Neural cell (in vitro differentiated cells): ENCODE data around the gene IGF2R. TPM values are rescaled to one million over a fixed set of nuclear protein-coding genes. Genes with fewer than 3 reads are reported as not detected.

ENCODE experiments used
- H2AFZ ChIP-seq: fragments of 200-600, 300-800 bp; sonication (generic), shearing (Covaris generic); 2 replicates; pipeline ENCODE4 v1.6.0; 2014; ENCODE audit warnings: low read depth, mild to moderate bottlenecking, antibody characterized with exemption, low read length, moderate library complexity
- H3F3A ChIP-seq: fragments of 200-600 bp; shearing (Covaris generic); 2 replicates; pipeline ENCODE4 v1.6.1; 2016; ENCODE audit warnings: mild to moderate bottlenecking, moderate library complexity, mixed read lengths, antibody characterized with exemption, low read length; ENCODE audit not compliant: insufficient read depth, poor library complexity, severe bottlenecking
- H3K27ac ChIP-seq: fragments of 200-600, 300-800 bp; sonication (generic), shearing (Covaris generic); 2 replicates; pipeline ENCODE4 v1.5.1; 2014; ENCODE audit warnings: mild to moderate bottlenecking, low read length, moderate library complexity
- H3K27me3 ChIP-seq: fragments of 300-800, 200-600 bp; sonication (generic), shearing (Covaris generic); 2 replicates; pipeline ENCODE4 v1.6.0; 2014; ENCODE audit warnings: mild to moderate bottlenecking, low read depth, low read length, moderate library complexity; ENCODE audit not compliant: insufficient read depth
- H3K36me3 ChIP-seq: fragments of 300-800, 200-600 bp; sonication (generic), shearing (Covaris generic); 2 replicates; pipeline ENCODE4 v1.5.1; 2014; ENCODE audit warnings: mild to moderate bottlenecking, antibody characterized with exemption, low read length, moderate library complexity; ENCODE audit not compliant: insufficient read depth
- H3K4me2 ChIP-seq: fragments of 300-800, 200-600 bp; sonication (generic), shearing (Covaris generic); 2 replicates; pipeline ENCODE4 v1.6.0; 2014; ENCODE audit warnings: mild to moderate bottlenecking, low read length
- H3K4me3 ChIP-seq: fragments of 300-800, 200-600 bp; sonication (generic), shearing (Covaris generic); 2 replicates; pipeline ENCODE4 v1.5.1; 2014; ENCODE audit warnings: mild to moderate bottlenecking, low read length, moderate library complexity
- H3K79me2 ChIP-seq: fragments of 200-600 bp; shearing (Covaris generic); replicated peaks from 2 replicates; pipeline ENCODE4 v1.6.0; 2014; ENCODE audit warnings: mild to moderate bottlenecking, low read length, moderate library complexity; ENCODE audit not compliant: insufficient read depth
- H3K9ac ChIP-seq: fragments of 300-800, 200-600 bp; sonication (generic), shearing (Covaris generic); 2 replicates; pipeline ENCODE4 v1.6.1; 2016; ENCODE audit warnings: mild to moderate bottlenecking, low read length, mixed read lengths
- H3K9me2 ChIP-seq: fragments of 200-600 bp; shearing (Covaris generic); 2 replicates; pipeline ENCODE4 v1.6.1; 2016; ENCODE audit warnings: mild to moderate bottlenecking, low read length, mixed read lengths; ENCODE audit not compliant: insufficient read depth
- H3K9me3 ChIP-seq: fragments of 200-600, 300-800 bp; sonication (generic), shearing (Covaris generic); 2 replicates; pipeline ENCODE4 v1.6.1; 2016; ENCODE audit warnings: mild to moderate bottlenecking, mixed run types, low read length, moderate library complexity, mixed read lengths
- H4K20me1 ChIP-seq: fragments of 200-600 bp; shearing (Covaris generic); 2 replicates; pipeline ENCODE4 v1.6.1; 2016; ENCODE audit warnings: mild to moderate bottlenecking, mixed run types; ENCODE audit not compliant: insufficient read depth
- CTCF ChIP-seq: fragments of 450-650 bp; IDR thresholded peaks from 2 replicates; pipeline ENCODE4 v1.5.1; 2014; ENCODE audit warnings: antibody characterized with exemption, mild to moderate bottlenecking, moderate library complexity; ENCODE audit not compliant: poor library complexity, severe bottlenecking
- EP300 ChIP-seq: fragments of 450-650 bp; conservative IDR thresholded peaks from 2 replicates; pipeline ENCODE4 v1.6.1; 2014; ENCODE audit warnings: antibody characterized with exemption, mild to moderate bottlenecking, moderate library complexity; ENCODE audit not compliant: poor library complexity, severe bottlenecking
- EZH2 ChIP-seq: fragments of 200-600, 300-800 bp; shearing (Covaris generic), sonication (generic); IDR thresholded peaks from 2 replicates; pipeline ENCODE4 v1.6.1; 2014; ENCODE audit warnings: antibody characterized with exemption, low read length, borderline replicate concordance, mild to moderate bottlenecking; ENCODE audit not compliant: insufficient read depth, poor library complexity, severe bottlenecking
- MXI1 ChIP-seq: fragments of 450-650 bp; conservative IDR thresholded peaks from 2 replicates; pipeline ENCODE4 v1.6.1; 2014; ENCODE audit warnings: antibody characterized with exemption, mild to moderate bottlenecking; ENCODE audit not compliant: poor library complexity, severe bottlenecking
- POLR2AphosphoS5 ChIP-seq: IDR thresholded peaks from 2 replicates; pipeline ENCODE4 v1.6.1; 2012
- RAD21 ChIP-seq: fragments of 450-650 bp; conservative IDR thresholded peaks from 2 replicates; pipeline ENCODE4 v1.6.1; 2014; ENCODE audit warnings: antibody characterized with exemption, mild to moderate bottlenecking, moderate library complexity
- REST ChIP-seq: IDR thresholded peaks from 2 replicates; pipeline ENCODE4 v1.6.1; 2012; ENCODE audit warnings: borderline replicate concordance
- SMC3 ChIP-seq: fragments of 450-650 bp; conservative IDR thresholded peaks from 2 replicates; pipeline ENCODE4 v1.6.1; 2014; ENCODE audit warnings: antibody characterized with exemption, mild to moderate bottlenecking, moderate library complexity; ENCODE audit not compliant: poor library complexity
- TAF1 ChIP-seq: IDR thresholded peaks from 2 replicates; pipeline ENCODE4 v1.6.1; 2012; ENCODE audit warnings: low read depth
- polyA plus RNA-seq: library from polyadenylated mRNA; depleted of rRNA; stranded (reverse); fragments of >200 nt; gene quantifications from 2 replicates; pipeline ENCODE4 v1.2.3, GENCODE V29; 2014

The IGF2R gene
- polyA plus RNA-seq, 1 donor from 2014 or later, result 15.0 TPM

GRCh38 chr6:160035241-160035640 lies 66.4 kb downstream of the IGF2R start:
- H3K27me3 ChIP-seq, result no peaks in the 10 kb centered on the region
- no peaks in the 10 kb centered on the region for H4K20me1 ChIP-seq
- no peak for TF ChIP-seq POLR2AphosphoS5
- no peak overlapping the region for H3K4me3 ChIP-seq
- H3K36me3 ChIP-seq, result no peaks in the 10 kb centered on the region
- H3K9me2 ChIP-seq, result no peaks in the 10 kb centered on the region
- peaks cover 3% of the 10 kb centered on the region for H3K79me2 ChIP-seq
- no peak overlapping the region for H3K4me2 ChIP-seq
- no peaks in the 10 kb centered on the region for H3K9me3 ChIP-seq
- no peak overlapping the region for H3K9ac ChIP-seq
- no peak overlapping the region for H3K27ac ChIP-seq
- no peak overlapping the region for H2AFZ ChIP-seq
- H3F3A ChIP-seq, result no peaks in the 10 kb centered on the region

GRCh38 chr6:160035693-160036330 lies 66.9 kb downstream of the IGF2R start:
- Histone ChIP-seq H3K36me3 (peaks cover 5% of the 10 kb centered on the region), H3K9me2 (no peaks in the 10 kb centered on the region), H3K9ac (no peak overlapping the region), H3F3A (no peaks in the 10 kb centered on the region), H3K9me3 (no peaks in the 10 kb centered on the region), H3K4me2 (no peak overlapping the region), H3K27me3 (no peaks in the 10 kb centered on the region), H2AFZ (no peak overlapping the region), H3K4me3 (no peak overlapping the region), H4K20me1 (no peaks in the 10 kb centered on the region), H3K79me2 (peaks cover 3% of the 10 kb centered on the region), H3K27ac (no peak overlapping the region)
- TF ChIP-seq EP300 (no peak), CTCF (no peak), EZH2 (no peak), RAD21 (no peak), POLR2AphosphoS5 (no peak), SMC3 (no peak), TAF1 (no peak), MXI1 (no peak), REST (no peak)

- Histone ChIP-seq H3K79me2 (peaks cover 3% of the 10 kb centered on the region), H3K9ac (no peak overlapping the region), H3K36me3 (peaks cover 9% of the 10 kb centered on the region), H3F3A (no peaks in the 10 kb centered on the region), H3K4me2 (no peak overlapping the region), H3K4me3 (no peak overlapping the region), H3K9me3 (no peaks in the 10 kb centered on the region), H3K27me3 (no peaks in the 10 kb centered on the region), H2AFZ (no peak overlapping the region), H4K20me1 (no peaks in the 10 kb centered on the region), H3K27ac (no peak overlapping the region), H3K9me2 (no peaks in the 10 kb centered on the region)
- TF ChIP-seq REST (no peak), SMC3 (no peak), MXI1 (no peak), POLR2AphosphoS5 (no peak), EZH2 (no peak), CTCF (no peak), RAD21 (no peak), EP300 (no peak), TAF1 (no peak)
These were observed 67.4 kb downstream of the IGF2R start for GRCh38 chr6:160036331-160036695.
